ENCODE data around the gene LGMN.

- TF ChIP-seq EZH2 (IDR thresholded peaks at IDR 0.05; ENCODE audit: insufficient read depth, poor library complexity, severe bottlenecking) = no peak
- no peak for TF ChIP-seq EZH2phosphoT487 (IDR thresholded peaks at IDR 0.05; ENCODE audit: insufficient read depth, low read depth)
Observed at GRCh38 chr14:92703516-92703915, 44.9 kb downstream of the LGMN start.

Measured in GM23248 (cell line).